NCI-H510A (cell line): ENCODE measurements around the gene APLP1.
A peak's percentile ranks its signal among the peaks of the same experiment; 100 is the strongest.
"Not testable (repeated sequence)": the region's sequence is repeated elsewhere in the genome, so short reads cannot be mapped to it uniquely, and the experiment has no call there.

Experiments used
- DNase-seq: peaks from one replicate; lab custom pipeline; 2025; lab: John Stamatoyannopoulos, UW

Gene APLP1

DNA sequence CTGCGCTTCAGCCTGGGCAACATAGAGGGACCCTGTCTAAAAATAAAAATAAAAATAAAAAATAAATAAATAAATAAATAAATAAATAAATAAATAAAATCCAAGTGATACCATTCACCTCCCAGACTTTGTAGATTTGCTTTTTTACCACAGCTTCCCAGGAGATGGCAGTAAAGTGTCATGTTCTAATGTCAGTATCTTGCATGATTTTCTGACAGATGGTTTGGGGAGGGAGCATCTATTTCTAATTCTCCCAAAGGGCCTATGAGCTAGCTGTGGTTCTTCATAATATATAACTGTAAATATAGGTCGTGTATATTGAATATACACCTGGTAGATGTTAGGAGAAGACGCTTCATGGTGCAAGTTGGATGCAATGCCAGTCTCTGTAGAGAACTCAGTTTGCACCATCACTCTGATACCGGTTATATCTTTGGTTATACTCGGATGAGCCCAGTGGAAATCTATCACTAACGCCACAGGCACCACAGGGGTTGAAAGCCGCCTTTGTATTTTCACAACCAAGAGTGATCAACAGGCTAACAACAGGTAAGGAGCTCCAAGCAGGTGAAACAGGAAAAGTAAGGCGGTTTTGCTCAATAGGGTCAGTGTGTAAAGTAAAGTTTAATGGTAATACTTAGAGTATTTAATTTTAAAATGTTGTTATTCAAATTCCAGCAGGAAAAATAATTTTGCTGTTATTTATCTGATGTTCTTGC is 13.9 kb downstream of the APLP1 start:
- no peak for DNase-seq

- DNase-seq: no peak
Observed at GRCh38 chr19:35883882-35884281, 15.5 kb downstream of the APLP1 start.

GRCh38 chr19:35885225-35885738 is 16.9 kb downstream of the APLP1 start:
- DNase-seq: no peak

GRCh38 chr19:35885904-35886303 is 17.5 kb downstream of the APLP1 start:
- no peak for DNase-seq

GRCh38 chr19:35887197-35887596 is 18.8 kb downstream of the APLP1 start:
- DNase-seq: no peak

- no peak for DNase-seq
Observed at GRCh38 chr19:35888398-35888797, 20.0 kb downstream of the APLP1 start.

GRCh38 chr19:35889370-35890112 is 21.2 kb downstream of the APLP1 start:
- no peak for DNase-seq

DNA sequence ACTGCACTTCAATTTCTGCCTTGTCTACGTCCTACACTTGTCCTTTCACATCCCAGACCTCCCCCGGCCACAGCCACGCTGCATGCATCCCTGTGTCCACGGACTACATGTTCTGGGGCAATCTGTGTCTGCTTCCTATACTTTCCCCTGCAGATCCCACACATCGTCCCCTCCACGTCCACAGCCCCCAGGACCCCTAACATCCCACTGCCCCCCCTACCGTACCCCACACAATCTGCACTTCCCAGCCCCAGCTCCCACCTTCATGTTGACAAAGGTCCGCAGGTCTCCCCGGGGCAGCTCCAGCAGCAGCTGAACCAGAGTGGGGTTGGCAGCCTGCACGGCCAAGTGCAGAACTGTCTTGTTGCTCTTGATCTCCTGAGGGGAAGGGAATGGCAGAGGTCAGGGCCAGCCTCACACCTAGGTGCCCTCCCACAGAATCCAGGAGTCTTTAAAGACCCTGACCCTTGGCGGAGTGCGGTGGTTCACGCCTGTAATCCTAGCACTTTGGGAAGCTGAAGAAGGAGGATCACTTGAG is 21.8 kb downstream of the APLP1 start:
- DNase-seq: no peak

GRCh38 chr19:35891819-35892218 is 23.4 kb downstream of the APLP1 start:
- DNase-seq: not testable (repeated sequence)

GRCh38 chr19:35894342-35894741 is 26.0 kb downstream of the APLP1 start:
- DNase-seq: no peak

DNA sequence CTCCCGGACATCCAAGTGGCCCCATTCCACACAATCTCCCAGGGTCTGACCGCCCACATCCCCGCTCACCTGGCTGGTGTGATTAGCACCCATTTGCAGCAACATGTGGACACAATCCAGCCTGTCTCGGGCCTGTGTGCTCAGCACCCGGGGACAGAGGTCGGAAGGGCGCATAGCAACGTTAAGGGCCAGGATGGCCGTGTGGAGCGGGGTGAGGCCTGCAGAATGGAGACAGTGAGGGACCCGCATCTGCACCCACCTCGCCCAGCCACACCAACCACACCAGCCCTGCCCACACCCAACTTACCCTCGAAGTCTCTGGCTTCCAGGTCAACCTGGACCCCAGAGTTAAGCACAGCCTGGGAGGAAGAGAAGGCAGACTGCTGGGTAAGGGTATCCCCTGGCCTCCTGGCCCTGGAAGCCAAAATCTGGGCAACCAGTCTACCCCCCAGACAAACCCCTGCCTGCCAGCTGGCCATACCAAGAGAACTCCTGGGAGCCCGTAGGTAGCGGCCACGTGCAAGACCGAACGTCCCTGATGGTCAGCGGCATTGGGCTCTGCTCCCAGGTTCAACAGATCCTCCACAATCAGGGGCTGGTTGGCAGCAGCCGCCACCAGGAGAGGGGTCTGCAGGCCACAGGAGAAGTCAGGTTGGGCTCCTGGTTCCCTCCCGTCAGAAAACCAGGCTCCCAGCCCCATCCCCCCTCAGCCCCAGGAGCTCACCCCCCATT is 27.7 kb downstream of the APLP1 start:
- no peak for DNase-seq

- no peak for DNase-seq
Observed at GRCh38 chr19:35896643-35897040, 28.3 kb downstream of the APLP1 start.

DNA sequence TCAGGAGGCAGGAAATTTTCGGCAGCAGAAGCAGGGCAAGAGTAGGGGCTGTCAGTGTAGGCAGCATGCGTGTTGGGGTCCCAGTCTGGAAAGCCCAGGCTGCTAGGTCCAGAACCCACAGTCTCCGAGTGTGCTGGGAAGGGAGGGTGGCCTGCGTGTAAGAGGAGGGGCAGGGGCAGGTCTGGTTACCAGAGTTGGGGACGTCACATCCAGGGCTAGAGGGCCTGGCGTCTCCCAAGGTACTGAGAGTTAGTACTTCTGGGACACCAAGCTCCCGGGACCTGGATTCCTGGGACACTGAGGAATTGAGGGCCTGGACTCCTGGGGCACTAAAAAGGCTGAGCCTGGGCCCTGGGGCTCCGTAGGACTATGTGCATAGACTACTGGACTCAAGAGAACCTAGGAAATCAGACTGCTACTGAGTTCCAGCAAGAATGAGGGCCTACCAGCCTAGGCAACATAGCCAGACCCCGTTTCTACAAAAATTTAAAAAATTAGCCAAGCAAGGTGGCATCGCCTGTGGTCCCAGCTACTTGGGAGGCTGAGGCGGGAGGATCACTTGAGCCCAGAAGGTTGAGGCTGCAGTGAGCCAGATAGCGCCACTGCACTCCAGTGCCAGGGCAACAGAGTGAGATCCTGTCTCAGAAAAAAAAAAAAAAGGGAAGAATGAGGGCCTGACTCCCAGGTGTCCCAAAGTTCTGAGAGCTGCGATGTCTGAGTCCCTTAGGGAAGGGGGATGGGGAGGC is 29.5 kb downstream of the APLP1 start:
- DNase-seq: no peak

- no peak for DNase-seq
Observed at GRCh38 chr19:35898499-35898809, 30.1 kb downstream of the APLP1 start.

- peak; percentile 65 for DNase-seq
Observed at GRCh38 chr19:35899547-35900214, 31.3 kb downstream of the APLP1 start.

DNA sequence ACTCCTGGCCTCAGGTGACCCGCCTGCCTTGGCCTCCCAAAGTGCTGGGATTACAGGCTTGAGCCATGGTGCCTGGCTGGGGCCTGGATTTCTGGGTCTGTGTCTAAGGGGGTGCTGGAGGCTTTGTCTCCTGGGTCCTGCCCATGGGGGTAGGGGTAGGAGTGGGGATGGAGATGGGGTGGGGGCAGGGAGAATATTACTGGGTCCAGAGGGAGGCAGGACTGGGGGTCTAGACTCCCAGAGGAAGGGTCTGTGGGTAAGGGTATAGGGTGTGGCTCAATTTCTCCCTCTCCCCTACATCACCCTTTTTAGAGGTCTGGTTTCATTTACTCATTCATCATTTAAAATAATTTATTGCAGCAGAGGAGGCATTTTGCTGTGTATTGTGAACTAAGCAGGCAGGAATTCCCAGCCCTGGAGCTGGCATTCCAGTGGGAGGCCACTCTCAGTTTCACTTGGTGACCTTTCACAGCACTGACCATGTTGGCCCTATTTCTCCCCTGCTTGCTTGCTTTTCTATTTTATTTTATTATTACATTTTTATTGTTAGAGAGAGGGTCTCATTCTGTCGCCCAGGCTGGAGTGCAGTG is 32.8 kb downstream of the APLP1 start:
- no peak for DNase-seq

GRCh38 chr19:35901854-35902661 is 33.7 kb downstream of the APLP1 start, which contains the start of gene HCST:
HCST (plus strand) TSS chr19:35902529; CDS start chr19:35902594, 65 bp downstream.
- no peak for DNase-seq

GRCh38 chr19:35902870-35903475 is 34.6 kb downstream of the APLP1 start:
- no peak for DNase-seq

GRCh38 chr19:35903550-35904179 is 35.3 kb downstream of the APLP1 start:
- peak; percentile 75 for DNase-seq
